Measurements from ENCODE around the gene ARHGAP15. TPM values are rescaled to one million over a fixed set of nuclear protein-coding genes. Genes with fewer than 3 reads are reported as not detected.

ARHGAP15 gene
- total RNA-seq, 1 donor from 2014 or later = 33.8 TPM

GRCh38 chr2:143171817-143172216 is 42.6 kb downstream of the ARHGAP15 start:
- no peak for DNase-seq

- no peak for DNase-seq
These were observed 46.2 kb downstream of the ARHGAP15 start for GRCh38 chr2:143175438-143175837.

GRCh38 chr2:143176606-143177005 is 47.4 kb downstream of the ARHGAP15 start:
- no peak for DNase-seq

- DNase-seq = no peak
These were observed 48.0 kb downstream of the ARHGAP15 start for GRCh38 chr2:143177096-143177786.

- no peak for DNase-seq
These were observed 52.3 kb downstream of the ARHGAP15 start for GRCh38 chr2:143181494-143181893.

GRCh38 chr2:143182649-143183048 is 53.4 kb downstream of the ARHGAP15 start:
- DNase-seq = no peak

GRCh38 chr2:143183804-143184463 is 54.7 kb downstream of the ARHGAP15 start:
- DNase-seq = no peak

GRCh38 chr2:143186876-143187275 is 57.7 kb downstream of the ARHGAP15 start:
- DNase-seq = no peak

GRCh38 chr2:143190431-143190830 is 61.2 kb downstream of the ARHGAP15 start:
- no peak for DNase-seq

GRCh38 chr2:143192106-143192505 is 62.9 kb downstream of the ARHGAP15 start:
- no peak for DNase-seq

- no peak for DNase-seq
These were observed 63.5 kb downstream of the ARHGAP15 start for GRCh38 chr2:143192716-143193115.

GRCh38 chr2:143193121-143193520 is 63.9 kb downstream of the ARHGAP15 start:
- no peak for DNase-seq

- DNase-seq = no peak
These were observed 66.3 kb downstream of the ARHGAP15 start for GRCh38 chr2:143195511-143195910.

GRCh38 chr2:143204062-143204461 is 74.8 kb downstream of the ARHGAP15 start:
- DNase-seq = no peak

GRCh38 chr2:143205106-143205764 is 76.0 kb downstream of the ARHGAP15 start:
- no peak for DNase-seq

- no peak for DNase-seq
These were observed 80.6 kb downstream of the ARHGAP15 start for GRCh38 chr2:143209570-143210445.

- DNase-seq = no peak
These were observed 81.2 kb downstream of the ARHGAP15 start for GRCh38 chr2:143210446-143210819.

GRCh38 chr2:143217512-143218115 is 88.4 kb downstream of the ARHGAP15 start:
- no peak for DNase-seq

GRCh38 chr2:143218621-143219020 is 89.4 kb downstream of the ARHGAP15 start:
- no peak for DNase-seq

- DNase-seq = no peak
These were observed 90.0 kb downstream of the ARHGAP15 start for GRCh38 chr2:143219266-143219665.

GRCh38 chr2:143223556-143223955 is 94.3 kb downstream of the ARHGAP15 start:
- no peak for DNase-seq

GRCh38 chr2:143225931-143226330 is 96.7 kb downstream of the ARHGAP15 start:
- DNase-seq = no peak
